ENCODE results near the gene OR7C2. TPM values are rescaled to one million over a fixed set of nuclear protein-coding genes. Genes with fewer than 3 reads are reported as not detected.

OR7C2 gene
- total and polyA plus RNA-seq, 2 experiments from 2014 or later: not detected

DNA sequence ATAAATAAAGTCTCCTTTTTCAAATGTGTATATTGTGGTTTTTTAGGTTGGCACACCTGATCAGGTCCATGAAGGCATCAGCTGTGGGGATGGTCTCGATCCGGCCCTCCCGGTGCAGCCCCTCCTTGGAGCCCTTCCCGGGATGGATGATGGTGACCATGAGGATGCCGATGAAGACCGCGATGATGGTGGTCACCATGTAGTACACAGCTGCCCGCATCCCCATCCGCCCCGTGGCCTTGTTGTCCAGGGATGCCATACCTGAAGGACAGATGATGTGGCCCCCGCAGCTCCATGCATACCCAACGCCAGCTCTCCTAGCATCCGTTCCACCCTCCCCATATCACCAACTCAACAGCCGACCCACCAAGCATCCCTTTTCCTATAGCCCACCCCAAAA is 27.0 kb downstream of the OR7C2 start:
- H4K20me1 ChIP-seq (replicated peaks; ENCODE audit: insufficient read depth): no peaks in the 10 kb centered on the region
- Mint-ChIP-seq H3K4me3 (no peak overlapping the region), H3K36me3 (ENCODE audit: low read depth) (peaks cover 58% of the 10 kb centered on the region), H3K4me1 (no peaks in the 10 kb centered on the region), H3K27ac (no peak overlapping the region), H3K9me3 (peaks cover 5% of the 10 kb centered on the region; the same call in 2 of the 3 replicates), H3K27me3 (ENCODE audit: insufficient read depth, low read depth, poor library complexity) (peaks cover 1% of the 10 kb centered on the region)
- no peaks in the 10 kb centered on the region for H3K27me3 ChIP-seq (ENCODE audit: insufficient read depth)
- peaks cover 5% of the 10 kb centered on the region; the same call in 1 of the 2 replicates for H3K36me3 ChIP-seq (ENCODE audit: insufficient read depth)
- TF ChIP-seq, protein P1, sequence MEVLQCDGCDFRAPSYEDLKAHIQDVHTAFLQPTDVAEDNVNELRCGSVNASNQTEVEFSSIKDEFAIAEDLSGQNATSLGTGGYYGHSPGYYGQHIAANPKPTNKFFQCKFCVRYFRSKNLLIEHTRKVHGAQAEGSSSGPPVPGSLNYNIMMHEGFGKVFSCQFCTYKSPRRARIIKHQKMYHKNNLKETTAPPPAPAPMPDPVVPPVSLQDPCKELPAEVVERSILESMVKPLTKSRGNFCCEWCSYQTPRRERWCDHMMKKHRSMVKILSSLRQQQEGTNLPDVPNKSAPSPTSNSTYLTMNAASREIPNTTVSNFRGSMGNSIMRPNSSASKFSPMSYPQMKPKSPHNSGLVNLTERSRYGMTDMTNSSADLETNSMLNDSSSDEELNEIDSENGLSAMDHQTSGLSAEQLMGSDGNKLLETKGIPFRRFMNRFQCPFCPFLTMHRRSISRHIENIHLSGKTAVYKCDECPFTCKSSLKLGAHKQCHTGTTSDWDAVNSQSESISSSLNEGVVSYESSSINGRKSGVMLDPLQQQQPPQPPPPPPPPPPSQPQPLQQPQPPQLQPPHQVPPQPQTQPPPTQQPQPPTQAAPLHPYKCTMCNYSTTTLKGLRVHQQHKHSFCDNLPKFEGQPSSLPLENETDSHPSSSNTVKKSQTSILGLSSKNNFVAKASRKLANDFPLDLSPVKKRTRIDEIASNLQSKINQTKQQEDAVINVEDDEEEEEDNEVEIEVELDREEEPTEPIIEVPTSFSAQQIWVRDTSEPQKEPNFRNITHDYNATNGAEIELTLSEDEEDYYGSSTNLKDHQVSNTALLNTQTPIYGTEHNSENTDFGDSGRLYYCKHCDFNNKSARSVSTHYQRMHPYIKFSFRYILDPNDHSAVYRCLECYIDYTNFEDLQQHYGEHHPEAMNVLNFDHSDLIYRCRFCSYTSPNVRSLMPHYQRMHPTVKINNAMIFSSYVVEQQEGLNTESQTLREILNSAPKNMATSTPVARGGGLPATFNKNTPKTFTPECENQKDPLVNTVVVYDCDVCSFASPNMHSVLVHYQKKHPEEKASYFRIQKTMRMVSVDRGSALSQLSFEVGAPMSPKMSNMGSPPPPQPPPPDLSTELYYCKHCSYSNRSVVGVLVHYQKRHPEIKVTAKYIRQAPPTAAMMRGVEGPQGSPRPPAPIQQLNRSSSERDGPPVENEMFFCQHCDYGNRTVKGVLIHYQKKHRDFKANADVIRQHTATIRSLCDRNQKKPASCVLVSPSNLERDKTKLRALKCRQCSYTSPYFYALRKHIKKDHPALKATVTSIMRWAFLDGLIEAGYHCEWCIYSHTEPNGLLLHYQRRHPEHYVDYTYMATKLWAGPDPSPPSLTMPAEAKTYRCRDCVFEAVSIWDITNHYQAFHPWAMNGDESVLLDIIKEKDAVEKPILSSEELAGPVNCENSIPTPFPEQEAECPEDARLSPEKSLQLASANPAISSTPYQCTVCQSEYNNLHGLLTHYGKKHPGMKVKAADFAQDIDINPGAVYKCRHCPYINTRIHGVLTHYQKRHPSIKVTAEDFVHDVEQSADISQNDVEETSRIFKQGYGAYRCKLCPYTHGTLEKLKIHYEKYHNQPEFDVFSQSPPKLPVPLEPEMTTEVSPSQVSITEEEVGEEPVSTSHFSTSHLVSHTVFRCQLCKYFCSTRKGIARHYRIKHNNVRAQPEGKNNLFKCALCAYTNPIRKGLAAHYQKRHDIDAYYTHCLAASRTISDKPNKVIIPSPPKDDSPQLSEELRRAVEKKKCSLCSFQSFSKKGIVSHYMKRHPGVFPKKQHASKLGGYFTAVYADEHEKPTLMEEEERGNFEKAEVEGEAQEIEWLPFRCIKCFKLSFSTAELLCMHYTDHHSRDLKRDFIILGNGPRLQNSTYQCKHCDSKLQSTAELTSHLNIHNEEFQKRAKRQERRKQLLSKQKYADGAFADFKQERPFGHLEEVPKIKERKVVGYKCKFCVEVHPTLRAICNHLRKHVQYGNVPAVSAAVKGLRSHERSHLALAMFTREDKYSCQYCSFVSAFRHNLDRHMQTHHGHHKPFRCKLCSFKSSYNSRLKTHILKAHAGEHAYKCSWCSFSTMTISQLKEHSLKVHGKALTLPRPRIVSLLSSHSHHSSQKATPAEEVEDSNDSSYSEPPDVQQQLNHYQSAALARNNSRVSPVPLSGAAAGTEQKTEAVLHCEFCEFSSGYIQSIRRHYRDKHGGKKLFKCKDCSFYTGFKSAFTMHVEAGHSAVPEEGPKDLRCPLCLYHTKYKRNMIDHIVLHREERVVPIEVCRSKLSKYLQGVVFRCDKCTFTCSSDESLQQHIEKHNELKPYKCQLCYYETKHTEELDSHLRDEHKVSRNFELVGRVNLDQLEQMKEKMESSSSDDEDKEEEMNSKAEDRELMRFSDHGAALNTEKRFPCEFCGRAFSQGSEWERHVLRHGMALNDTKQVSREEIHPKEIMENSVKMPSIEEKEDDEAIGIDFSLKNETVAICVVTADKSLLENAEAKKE (CRISPR knock-in tag; IDR thresholded peaks at IDR 0.05): no peak
- TF ChIP-seq NANOG (IDR thresholded peaks at IDR 0.05; ENCODE audit: borderline replicate concordance) (no peak), STAT1 (IDR thresholded peaks at IDR 0.05; ENCODE audit: unreplicated experiment) (no peak), CREB1 (CRISPR knock-in tag; IDR thresholded peaks at IDR 0.05; ENCODE audit: low read depth) (no peak), JUNB (IDR thresholded peaks at IDR 0.05; ENCODE audit: unreplicated experiment) (no peak), ZNF114 (CRISPR knock-in tag; IDR thresholded peaks at IDR 0.05) (no peak), POLR2AphosphoS5 (IDR thresholded peaks at IDR 0.05; ENCODE audit: low read depth) (no peak)
- TF ChIP-seq, protein P2, sequence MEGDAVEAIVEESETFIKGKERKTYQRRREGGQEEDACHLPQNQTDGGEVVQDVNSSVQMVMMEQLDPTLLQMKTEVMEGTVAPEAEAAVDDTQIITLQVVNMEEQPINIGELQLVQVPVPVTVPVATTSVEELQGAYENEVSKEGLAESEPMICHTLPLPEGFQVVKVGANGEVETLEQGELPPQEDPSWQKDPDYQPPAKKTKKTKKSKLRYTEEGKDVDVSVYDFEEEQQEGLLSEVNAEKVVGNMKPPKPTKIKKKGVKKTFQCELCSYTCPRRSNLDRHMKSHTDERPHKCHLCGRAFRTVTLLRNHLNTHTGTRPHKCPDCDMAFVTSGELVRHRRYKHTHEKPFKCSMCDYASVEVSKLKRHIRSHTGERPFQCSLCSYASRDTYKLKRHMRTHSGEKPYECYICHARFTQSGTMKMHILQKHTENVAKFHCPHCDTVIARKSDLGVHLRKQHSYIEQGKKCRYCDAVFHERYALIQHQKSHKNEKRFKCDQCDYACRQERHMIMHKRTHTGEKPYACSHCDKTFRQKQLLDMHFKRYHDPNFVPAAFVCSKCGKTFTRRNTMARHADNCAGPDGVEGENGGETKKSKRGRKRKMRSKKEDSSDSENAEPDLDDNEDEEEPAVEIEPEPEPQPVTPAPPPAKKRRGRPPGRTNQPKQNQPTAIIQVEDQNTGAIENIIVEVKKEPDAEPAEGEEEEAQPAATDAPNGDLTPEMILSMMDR (conservative IDR thresholded peaks at IDR 0.05; ENCODE audit: low read depth in 2 of 2): no peak
- TF ChIP-seq, protein P3, sequence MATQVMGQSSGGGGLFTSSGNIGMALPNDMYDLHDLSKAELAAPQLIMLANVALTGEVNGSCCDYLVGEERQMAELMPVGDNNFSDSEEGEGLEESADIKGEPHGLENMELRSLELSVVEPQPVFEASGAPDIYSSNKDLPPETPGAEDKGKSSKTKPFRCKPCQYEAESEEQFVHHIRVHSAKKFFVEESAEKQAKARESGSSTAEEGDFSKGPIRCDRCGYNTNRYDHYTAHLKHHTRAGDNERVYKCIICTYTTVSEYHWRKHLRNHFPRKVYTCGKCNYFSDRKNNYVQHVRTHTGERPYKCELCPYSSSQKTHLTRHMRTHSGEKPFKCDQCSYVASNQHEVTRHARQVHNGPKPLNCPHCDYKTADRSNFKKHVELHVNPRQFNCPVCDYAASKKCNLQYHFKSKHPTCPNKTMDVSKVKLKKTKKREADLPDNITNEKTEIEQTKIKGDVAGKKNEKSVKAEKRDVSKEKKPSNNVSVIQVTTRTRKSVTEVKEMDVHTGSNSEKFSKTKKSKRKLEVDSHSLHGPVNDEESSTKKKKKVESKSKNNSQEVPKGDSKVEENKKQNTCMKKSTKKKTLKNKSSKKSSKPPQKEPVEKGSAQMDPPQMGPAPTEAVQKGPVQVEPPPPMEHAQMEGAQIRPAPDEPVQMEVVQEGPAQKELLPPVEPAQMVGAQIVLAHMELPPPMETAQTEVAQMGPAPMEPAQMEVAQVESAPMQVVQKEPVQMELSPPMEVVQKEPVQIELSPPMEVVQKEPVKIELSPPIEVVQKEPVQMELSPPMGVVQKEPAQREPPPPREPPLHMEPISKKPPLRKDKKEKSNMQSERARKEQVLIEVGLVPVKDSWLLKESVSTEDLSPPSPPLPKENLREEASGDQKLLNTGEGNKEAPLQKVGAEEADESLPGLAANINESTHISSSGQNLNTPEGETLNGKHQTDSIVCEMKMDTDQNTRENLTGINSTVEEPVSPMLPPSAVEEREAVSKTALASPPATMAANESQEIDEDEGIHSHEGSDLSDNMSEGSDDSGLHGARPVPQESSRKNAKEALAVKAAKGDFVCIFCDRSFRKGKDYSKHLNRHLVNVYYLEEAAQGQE (IDR thresholded peaks at IDR 0.05; ENCODE audit: unreplicated experiment): no peak
- TF ChIP-seq, protein P4, sequence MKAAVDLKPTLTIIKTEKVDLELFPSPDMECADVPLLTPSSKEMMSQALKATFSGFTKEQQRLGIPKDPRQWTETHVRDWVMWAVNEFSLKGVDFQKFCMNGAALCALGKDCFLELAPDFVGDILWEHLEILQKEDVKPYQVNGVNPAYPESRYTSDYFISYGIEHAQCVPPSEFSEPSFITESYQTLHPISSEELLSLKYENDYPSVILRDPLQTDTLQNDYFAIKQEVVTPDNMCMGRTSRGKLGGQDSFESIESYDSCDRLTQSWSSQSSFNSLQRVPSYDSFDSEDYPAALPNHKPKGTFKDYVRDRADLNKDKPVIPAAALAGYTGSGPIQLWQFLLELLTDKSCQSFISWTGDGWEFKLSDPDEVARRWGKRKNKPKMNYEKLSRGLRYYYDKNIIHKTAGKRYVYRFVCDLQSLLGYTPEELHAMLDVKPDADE (IDR thresholded peaks at IDR 0.05): no peak
- DNase-seq (ENCODE audit: low spot score) (no peak), ATAC-seq (no peak)
- H3K4me3 ChIP-seq: no peak overlapping the region
- no peak overlapping the region for H3K4me2 ChIP-seq
- H3K4me1 ChIP-seq (ENCODE audit: insufficient read depth): no peaks in the 10 kb centered on the region
- no peaks in the 10 kb centered on the region for H3K9me2 ChIP-seq (ENCODE audit: insufficient read depth)
- H3K27ac ChIP-seq (ENCODE audit: low read depth): no peak overlapping the region
- H2AFZ ChIP-seq: no peak overlapping the region
- H3K79me2 ChIP-seq (replicated peaks; ENCODE audit: insufficient read depth): no peaks in the 10 kb centered on the region
- H3F3A ChIP-seq (replicated peaks; ENCODE audit: low read depth): no peaks in the 10 kb centered on the region

All from GM23338 (cell line).